ENCODE measurements around the gene FKBP6. TPM values are rescaled to one million over a fixed set of nuclear protein-coding genes. Genes with fewer than 3 reads are reported as not detected.

FKBP6 gene
- total RNA-seq, 2 experiments from 2014 or later: not detected

DNA sequence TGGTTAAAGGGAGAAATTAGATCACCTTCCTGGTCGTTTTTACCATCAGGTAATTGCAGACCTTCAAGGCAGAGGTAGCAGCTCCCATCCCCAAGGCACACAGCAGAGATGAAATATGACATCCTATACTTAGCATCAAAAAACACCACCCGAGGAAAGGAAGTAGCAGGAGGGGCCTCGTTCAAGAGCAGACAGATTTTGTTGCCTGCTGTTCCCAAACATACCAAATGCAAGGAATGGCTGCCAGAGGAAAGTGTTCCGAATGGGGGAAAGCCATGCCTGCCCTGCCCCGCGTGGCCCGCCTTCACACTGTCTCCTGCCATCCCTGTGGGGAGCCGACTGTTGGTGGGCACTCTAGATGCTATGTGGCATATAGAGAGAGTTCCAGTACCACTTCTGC is 18.0 kb downstream of the FKBP6 start:
- no peaks in the 10 kb centered on the region for H3K36me3 Mint-ChIP-seq (ENCODE audit: low read depth)
- ChIA-PET CTCF (no interaction called here), POLR2A (no interaction called here)
- intact Hi-C loops (cut with DNase I, micrococcal nuclease): no loop called here
- Histone ChIP-seq H3K36me3 (ENCODE audit: insufficient read depth, low read length) (no peaks in the 10 kb centered on the region), H3K4me1 (ENCODE audit: insufficient read depth, low read length) (no peaks in the 10 kb centered on the region), H3K9me3 (ENCODE audit: control insufficient read depth in 1 of 2, insufficient read depth in 1 of 2, low read length in 2 of 2) (no peaks in the 10 kb centered on the region), H3K4me3 (ENCODE audit: low read length) (no peak overlapping the region), H3K27me3 (ENCODE audit: control insufficient read depth in 1 of 2, insufficient read depth in 2 of 2, low read length in 2 of 2) (no peaks in the 10 kb centered on the region), H3K27ac (ENCODE audit: low read depth in 1 of 2, low read length in 2 of 2) (no peak overlapping the region)
- DNase-seq (no peak), ATAC-seq (ENCODE audit: poor library complexity) (no peak)
- no peaks in the 10 kb centered on the region for H3K9me3 Mint-ChIP-seq
- peaks cover 3% of the 10 kb centered on the region for H3K27me3 Mint-ChIP-seq
- H3K4me1 Mint-ChIP-seq (ENCODE audit: low read depth): no peaks in the 10 kb centered on the region
- H3K4me3 Mint-ChIP-seq: no peak overlapping the region
- no peak overlapping the region for H3K27ac Mint-ChIP-seq
- TF ChIP-seq, protein P1, sequence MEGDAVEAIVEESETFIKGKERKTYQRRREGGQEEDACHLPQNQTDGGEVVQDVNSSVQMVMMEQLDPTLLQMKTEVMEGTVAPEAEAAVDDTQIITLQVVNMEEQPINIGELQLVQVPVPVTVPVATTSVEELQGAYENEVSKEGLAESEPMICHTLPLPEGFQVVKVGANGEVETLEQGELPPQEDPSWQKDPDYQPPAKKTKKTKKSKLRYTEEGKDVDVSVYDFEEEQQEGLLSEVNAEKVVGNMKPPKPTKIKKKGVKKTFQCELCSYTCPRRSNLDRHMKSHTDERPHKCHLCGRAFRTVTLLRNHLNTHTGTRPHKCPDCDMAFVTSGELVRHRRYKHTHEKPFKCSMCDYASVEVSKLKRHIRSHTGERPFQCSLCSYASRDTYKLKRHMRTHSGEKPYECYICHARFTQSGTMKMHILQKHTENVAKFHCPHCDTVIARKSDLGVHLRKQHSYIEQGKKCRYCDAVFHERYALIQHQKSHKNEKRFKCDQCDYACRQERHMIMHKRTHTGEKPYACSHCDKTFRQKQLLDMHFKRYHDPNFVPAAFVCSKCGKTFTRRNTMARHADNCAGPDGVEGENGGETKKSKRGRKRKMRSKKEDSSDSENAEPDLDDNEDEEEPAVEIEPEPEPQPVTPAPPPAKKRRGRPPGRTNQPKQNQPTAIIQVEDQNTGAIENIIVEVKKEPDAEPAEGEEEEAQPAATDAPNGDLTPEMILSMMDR (IDR thresholded peaks at IDR 0.05): no peak

DNA sequence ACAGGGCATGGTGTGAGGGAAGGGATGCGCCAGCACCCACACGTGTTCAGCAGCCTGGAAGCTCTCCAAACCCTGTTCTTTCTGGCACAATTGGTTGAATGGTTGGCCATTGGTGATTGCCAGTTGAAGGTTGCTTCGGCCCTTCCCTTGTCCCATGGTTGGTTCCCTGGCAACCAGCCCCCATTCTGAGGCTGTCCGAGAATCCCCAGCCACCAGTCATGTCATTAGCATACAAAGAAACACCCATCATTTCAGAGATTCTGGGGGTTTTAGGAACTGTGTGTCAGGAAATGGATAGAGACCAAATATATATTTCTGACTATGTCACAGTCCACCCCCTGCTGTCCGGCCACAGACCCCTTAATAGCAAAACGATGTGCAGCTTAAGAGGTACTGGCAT is 21.8 kb downstream of the FKBP6 start:
- Mint-ChIP-seq H3K4me3 (no peak overlapping the region), H3K4me1 (ENCODE audit: low read depth) (no peaks in the 10 kb centered on the region), H3K27me3 (no peaks in the 10 kb centered on the region), H3K27ac (no peak overlapping the region), H3K9me3 (peaks cover 3% of the 10 kb centered on the region), H3K36me3 (ENCODE audit: low read depth) (no peaks in the 10 kb centered on the region)
- ATAC-seq (ENCODE audit: poor library complexity): no peak
- ChIA-PET CTCF (no interaction called here), POLR2A (no interaction called here)
- no peak for DNase-seq
- Histone ChIP-seq H3K36me3 (ENCODE audit: insufficient read depth, low read length) (no peaks in the 10 kb centered on the region), H3K4me3 (ENCODE audit: low read length) (no peak overlapping the region), H3K4me1 (ENCODE audit: insufficient read depth, low read length) (no peaks in the 10 kb centered on the region), H3K9me3 (ENCODE audit: control insufficient read depth in 1 of 2, insufficient read depth in 1 of 2, low read length in 2 of 2) (peaks cover 0 to 7% of the 10 kb centered on the region in 2 experiments), H3K27me3 (ENCODE audit: control insufficient read depth in 1 of 2, insufficient read depth in 2 of 2, low read length in 2 of 2) (no peaks in the 10 kb centered on the region), H3K27ac (ENCODE audit: low read depth in 1 of 2, low read length in 2 of 2) (no peak overlapping the region)
- TF ChIP-seq, protein P1 (IDR thresholded peaks at IDR 0.05): no peak
- intact Hi-C loops (cut with DNase I, micrococcal nuclease): loop anchor here in 1 of 2 experiments (5.0 kb wide), 1 partner anchor 408 kb away; no protein-coding TSS in a partner anchor

DNA sequence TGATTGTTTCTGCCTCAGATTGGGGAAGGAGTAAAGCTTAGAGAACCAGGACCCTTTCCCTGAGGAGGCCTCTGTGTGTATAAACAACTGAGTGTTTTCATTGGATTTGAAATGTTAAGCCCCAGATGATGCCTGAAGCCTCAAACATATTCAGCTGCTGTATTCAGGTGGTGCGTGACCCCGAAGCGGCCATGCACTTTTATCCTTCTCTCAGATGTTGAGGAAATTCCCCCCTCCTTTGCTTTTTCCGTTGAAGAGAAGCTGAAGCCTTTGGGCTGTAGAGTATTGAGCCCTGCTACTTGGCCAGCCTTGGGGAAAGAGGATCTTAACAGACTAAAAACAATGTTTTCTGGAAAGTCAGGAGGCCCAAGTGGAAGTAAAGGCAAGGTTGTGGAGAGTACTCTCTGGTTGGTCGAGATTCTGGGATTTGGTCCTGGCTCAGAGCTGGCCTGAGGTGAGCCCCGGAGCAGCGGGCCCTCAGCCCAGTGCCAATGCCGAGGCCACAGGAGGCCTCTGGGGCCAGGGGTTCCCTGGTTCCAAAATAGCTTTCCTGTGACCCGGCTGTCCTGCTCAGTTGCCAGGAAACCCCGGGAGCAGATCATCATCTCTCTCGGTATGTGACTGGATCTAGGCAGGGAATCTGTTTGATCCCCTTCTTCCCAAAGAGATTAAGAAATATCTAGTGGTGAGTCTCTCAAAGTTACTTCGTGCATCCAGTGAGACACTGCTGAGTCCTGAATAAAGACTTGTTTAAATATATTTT is 22.5 kb downstream of the FKBP6 start:
- H3K4me1 ChIP-seq (ENCODE audit: insufficient read depth, low read length): no peaks in the 10 kb centered on the region
- H3K27ac Mint-ChIP-seq: no peak overlapping the region
- H3K36me3 Mint-ChIP-seq (ENCODE audit: low read depth): no peaks in the 10 kb centered on the region
- ATAC-seq (ENCODE audit: poor library complexity) (no peak), DNase-seq (no peak)
- intact Hi-C loops (cut with DNase I, micrococcal nuclease): loop anchor here in 1 of 2 experiments (5.0 kb wide), 1 partner anchor 407 kb away; no protein-coding TSS in a partner anchor
- no peaks in the 10 kb centered on the region for H3K36me3 ChIP-seq (ENCODE audit: insufficient read depth, low read length)
- CTCF ChIA-PET: no interaction called here
- H3K4me3 Mint-ChIP-seq: no peak overlapping the region
- H3K27ac ChIP-seq (ENCODE audit: low read depth in 1 of 2, low read length in 2 of 2): no peak overlapping the region
- POLR2A ChIA-PET: no interaction called here
- peaks cover 3% of the 10 kb centered on the region for H3K9me3 Mint-ChIP-seq
- no peaks in the 10 kb centered on the region for H3K4me1 Mint-ChIP-seq (ENCODE audit: low read depth)
- TF ChIP-seq, protein P1 (IDR thresholded peaks at IDR 0.05): no peak
- no peak overlapping the region for H3K4me3 ChIP-seq (ENCODE audit: low read length)
- H3K27me3 ChIP-seq (ENCODE audit: control insufficient read depth in 1 of 2, insufficient read depth in 2 of 2, low read length in 2 of 2): no peaks in the 10 kb centered on the region
- H3K9me3 ChIP-seq (ENCODE audit: control insufficient read depth in 1 of 2, insufficient read depth in 1 of 2, low read length in 2 of 2): peaks cover 0 to 7% of the 10 kb centered on the region in 2 experiments
- H3K27me3 Mint-ChIP-seq: no peaks in the 10 kb centered on the region
